Stimulated activated CD4-positive, alpha-beta T cell treated with anti-CD3 and anti-CD28 coated beads, Interleukin-12 subunit alpha, Interleukin-12 subunit beta, amount 100 ng/mL, for 24 hours (primary cell): ENCODE data around the gene ANXA2R.
"Not testable (repeated sequence)": the region's sequence is repeated elsewhere in the genome, so short reads cannot be mapped to it uniquely, and the experiment has no call there.

Source experiments
- DNase-seq, 2 experiments: peaks; one replicate each; pipeline ENCODE4 v3.0.0-alpha.2; 2020; ENCODE audit warnings: low read depth in 2 of 2

Gene ANXA2R

GRCh38 chr5:43033841-43034590 is 6.1 kb downstream of the ANXA2R start:
- DNase-seq: no peak

GRCh38 chr5:43027054-43027785 is 12.9 kb downstream of the ANXA2R start:
- DNase-seq: no peak

GRCh38 chr5:43025184-43025950 is 14.8 kb downstream of the ANXA2R start:
- not testable (repeated sequence) for DNase-seq

GRCh38 chr5:43024217-43024616 is 15.9 kb downstream of the ANXA2R start:
- DNase-seq: no peak

GRCh38 chr5:43021151-43021550 is 19.0 kb downstream of the ANXA2R start:
- DNase-seq: no peak

- no peak for DNase-seq
Measured at GRCh38 chr5:43020399-43020746, 19.7 kb downstream of the ANXA2R start.

GRCh38 chr5:43019614-43020398 is 20.3 kb downstream of the ANXA2R start:
- DNase-seq: peak; percentile 52 to 64

GRCh38 chr5:43019291-43019613 is 20.9 kb downstream of the ANXA2R start:
- DNase-seq: no peak

- DNase-seq: no peak
Measured at GRCh38 chr5:43017428-43017815, 22.7 kb downstream of the ANXA2R start.

GRCh38 chr5:43016217-43016779 is 23.8 kb downstream of the ANXA2R start:
- no peak for DNase-seq

GRCh38 chr5:43014522-43014921 is 25.6 kb downstream of the ANXA2R start:
- no peak for DNase-seq

- no peak for DNase-seq
Measured at GRCh38 chr5:43010935-43011315, 29.2 kb downstream of the ANXA2R start.

- DNase-seq: peak; percentile 79 to 91
Measured at GRCh38 chr5:43008363-43009153, 31.6 kb downstream of the ANXA2R start.

GRCh38 chr5:43007911-43008362 is 32.2 kb downstream of the ANXA2R start:
- DNase-seq: peak; percentile 58 to 76

GRCh38 chr5:43007246-43007910 is 32.7 kb downstream of the ANXA2R start:
- peak; percentile 64 to 68 for DNase-seq

- DNase-seq: no peak
Measured at GRCh38 chr5:43006424-43007202, 33.5 kb downstream of the ANXA2R start.

GRCh38 chr5:43005031-43005430 is 35.1 kb downstream of the ANXA2R start:
- DNase-seq: no peak

- DNase-seq: no peak
Measured at GRCh38 chr5:43001748-43002147, 38.4 kb downstream of the ANXA2R start.

- DNase-seq: no peak
Measured at GRCh38 chr5:43000914-43001313, 39.2 kb downstream of the ANXA2R start.
